ENCODE results near the gene ATAD3A.
"Not testable (repeated sequence)": the region's sequence is repeated elsewhere in the genome, so short reads cannot be mapped to it uniquely, and the experiment has no call there.

The ATAD3A gene

DNA sequence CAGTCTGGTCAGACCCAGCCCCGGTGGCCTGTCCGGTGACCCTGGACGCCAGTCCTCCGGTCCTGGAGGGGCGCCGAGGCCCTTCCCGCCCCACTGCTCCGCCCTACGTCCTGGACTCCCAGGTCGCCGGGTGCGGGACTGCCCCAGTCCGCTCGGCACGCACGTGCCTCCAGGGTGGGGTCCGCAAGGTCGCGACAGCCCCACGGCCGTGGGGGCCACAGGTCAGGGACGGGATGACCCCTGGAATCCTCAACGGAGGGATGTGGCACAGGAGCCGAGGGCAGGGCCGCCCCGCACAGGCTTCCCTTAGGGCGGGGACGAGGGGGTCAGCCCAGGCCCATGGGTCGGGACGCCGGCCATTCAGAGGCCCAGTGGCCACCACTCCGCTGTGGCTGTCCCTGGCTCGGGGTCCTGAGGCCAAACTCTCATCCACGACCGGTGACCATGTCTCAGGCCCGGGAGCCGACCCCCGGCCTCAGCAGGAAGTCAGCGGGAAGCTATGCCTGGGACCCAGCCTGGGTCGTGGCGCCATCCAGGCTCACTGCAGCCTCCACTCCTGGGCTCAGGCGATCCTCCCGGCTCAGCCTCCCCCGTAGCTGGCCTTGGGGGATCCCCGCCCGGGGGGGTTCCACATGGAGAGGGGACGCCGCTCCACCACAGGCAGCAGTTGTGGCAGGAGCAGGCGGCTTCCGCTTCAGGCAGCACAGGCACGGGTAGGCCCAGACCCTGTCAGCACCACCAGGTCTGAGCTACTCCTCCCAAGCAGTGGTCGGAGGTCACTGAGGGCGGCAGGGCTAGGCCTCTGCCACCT lies 29.1 kb downstream of the ATAD3A start:
- DNase-seq = no peak

DNA sequence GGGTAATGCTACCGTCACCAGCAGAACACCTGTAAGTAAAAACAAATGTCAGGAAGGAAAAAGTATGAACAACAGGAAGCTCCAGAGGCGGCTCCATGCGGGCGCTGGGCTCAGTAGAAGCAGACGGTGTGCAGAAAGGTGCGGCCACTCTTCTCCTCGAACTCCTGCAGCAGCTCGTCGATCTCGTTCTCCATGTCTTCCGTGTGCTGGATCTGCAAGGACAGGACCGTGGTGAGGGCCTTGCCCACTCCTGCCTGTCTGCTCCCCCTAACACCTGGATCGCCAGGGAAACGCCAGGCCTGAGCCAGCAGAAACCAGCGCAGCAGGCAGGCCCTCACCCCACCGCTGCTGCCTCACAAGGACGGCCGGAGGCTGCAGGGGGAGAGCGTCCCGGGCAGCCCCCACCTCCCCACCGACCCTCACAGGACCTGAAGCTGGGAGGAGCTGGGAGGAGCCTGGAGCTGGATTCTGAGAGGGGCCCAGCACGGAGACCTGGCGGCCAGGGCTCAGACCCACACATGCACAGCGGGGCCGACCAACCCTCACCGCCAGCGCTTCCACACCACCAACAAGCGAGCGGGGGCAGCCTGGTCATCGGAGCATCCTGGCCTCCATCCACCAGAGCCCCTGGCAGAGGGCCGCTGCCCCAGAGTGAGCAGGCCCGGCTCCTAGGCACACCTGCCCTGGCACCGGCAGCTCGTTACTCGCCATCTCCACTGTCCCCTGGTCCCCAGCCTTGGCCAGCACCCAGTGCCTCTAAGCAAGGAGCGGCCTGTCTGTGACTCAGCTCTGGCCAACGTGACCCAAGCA lies 30.2 kb downstream of the ATAD3A start:
- DNase-seq = no peak

DNA sequence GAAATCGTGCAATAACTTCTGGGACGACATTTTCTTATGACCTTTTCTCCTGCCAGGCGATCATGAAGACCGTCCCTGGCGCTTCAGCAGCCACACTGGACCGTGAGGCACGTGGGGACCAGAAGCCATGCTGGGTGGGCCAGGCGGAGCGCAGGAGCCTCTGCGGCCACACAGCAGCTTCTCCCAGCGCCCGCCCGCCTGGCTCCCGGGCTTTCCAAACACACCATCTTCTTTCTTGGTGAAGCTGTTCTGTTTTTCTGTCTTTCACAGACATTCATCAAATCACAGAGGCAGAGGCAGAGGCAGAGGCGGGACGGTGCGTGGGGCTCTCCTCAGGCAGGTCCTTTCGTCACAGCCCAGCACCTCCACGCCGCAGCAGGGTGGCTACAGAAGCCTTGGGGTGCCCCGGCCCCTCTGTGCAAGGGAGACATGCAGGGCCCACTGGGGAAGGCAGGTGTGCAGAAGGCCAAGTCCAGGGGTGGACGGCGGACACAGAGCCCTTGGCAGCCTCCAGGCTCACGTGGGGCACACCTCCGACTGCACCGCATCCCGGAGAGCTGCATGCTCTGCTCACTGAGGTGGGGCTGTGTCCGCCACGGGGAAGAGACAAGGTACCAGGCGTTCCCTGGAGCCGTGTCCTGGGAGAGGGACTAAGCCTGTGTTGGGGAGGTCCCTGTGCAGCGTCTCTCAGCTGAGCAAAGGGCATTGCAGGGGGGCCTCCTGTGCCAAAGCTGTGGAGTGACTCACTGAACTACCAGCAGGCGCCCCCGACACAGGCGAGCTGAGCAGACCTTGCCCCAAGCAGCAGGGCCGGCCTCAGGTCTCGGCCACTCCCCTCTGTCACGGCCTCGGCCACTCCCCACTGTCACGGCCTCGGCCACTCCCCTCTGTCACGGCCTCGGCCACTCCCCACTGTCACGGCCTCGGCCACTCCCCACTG lies 31.1 kb downstream of the ATAD3A start:
- no peak for DNase-seq

DNA sequence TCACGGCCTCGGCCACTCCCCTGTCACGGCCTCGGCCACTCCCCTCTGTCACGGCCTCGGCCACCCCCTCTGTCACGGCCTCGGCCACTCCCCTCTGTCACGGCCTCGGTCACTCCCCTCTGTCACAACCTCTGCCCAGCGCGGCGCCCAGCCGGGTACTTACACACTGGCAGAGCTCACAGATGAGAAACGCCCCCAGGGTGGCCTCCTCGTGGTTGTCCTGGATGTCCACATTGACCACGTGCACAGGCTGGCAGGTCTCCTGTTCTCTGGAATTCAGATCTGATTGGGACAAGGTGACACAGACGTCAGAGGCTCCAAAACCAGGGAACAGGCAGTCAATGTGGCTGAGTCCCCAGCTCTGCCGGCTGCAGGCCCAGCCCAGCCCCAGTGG lies 31.7 kb downstream of the ATAD3A start:
- DNase-seq = no peak

DNA sequence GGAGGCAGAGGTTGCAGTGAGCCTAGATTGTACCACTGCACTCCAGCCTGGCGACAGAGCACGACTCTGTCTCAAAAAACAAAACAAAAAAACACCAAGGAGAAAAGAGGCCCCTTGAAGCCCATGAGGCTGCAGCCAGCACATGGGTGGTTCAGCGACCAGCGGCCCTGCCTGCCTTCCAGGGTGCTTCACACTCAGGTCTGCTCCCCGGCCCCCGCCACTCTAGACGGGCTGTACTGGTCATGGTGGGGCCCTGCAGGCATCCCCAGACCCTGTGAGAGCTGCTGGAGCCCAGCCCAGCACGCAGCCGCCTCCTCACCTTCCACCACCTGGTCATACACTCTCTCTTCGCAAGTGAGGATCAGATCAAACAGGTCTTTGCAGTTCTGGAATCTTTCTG lies 32.6 kb downstream of the ATAD3A start:
- no peak for DNase-seq

DNA sequence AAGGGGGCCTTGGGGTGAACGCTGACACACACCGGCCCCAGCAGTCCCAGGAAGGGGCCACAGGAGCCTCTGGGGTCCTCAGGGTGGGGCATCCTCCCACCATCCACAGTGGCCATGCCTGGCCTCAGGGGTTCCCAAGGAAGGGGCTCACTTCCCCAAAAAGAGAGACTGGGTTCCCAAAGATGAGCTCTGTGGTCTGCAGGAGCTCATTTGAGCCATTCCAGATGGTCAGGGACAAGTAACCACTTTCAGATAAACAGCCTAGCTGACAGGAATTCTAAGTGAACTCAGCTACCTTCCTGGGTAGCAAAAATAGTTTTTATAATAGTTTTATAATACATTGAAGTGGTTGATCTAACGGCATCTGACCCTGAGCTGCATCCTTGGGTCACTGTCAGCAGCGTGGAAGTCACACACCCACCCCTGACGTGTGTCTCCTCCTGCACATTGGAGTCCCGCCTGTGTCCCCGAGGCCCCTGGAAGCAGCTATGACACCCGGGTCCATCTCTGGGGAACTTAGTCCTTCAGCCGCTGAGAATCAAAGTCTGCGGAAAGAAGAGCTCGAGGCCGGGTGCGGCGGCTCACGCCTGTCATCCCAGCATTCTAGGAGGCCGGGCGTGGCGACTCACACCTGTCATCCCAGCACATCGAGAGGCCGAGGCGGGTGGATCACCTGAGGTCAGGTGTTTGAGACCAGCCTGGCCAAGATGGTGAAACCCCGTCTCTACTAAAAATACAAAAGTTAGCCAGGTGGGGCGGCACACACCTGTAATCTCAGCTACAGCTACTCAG lies 34.2 kb downstream of the ATAD3A start:
- DNase-seq = no peak

DNA sequence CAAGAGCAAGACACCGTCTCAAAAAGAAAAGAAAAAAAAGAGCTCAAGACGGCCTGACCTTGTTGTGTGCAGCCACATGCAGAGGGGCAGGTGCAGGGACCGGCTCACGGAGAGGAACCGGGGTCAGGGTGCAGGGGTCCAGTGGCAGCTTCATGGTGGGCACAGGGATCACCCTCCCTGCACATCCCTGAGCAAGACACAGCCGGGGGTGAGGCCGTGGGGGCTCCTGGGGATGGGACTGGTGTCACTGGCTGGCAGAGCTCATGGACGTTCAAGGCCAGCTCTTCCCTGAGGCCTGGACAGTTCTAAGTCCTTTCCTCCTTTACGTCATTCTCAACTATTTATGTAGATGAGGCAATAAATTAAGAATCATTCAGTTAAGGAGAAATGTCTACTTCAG lies 35.0 kb downstream of the ATAD3A start:
- no peak for DNase-seq

DNA sequence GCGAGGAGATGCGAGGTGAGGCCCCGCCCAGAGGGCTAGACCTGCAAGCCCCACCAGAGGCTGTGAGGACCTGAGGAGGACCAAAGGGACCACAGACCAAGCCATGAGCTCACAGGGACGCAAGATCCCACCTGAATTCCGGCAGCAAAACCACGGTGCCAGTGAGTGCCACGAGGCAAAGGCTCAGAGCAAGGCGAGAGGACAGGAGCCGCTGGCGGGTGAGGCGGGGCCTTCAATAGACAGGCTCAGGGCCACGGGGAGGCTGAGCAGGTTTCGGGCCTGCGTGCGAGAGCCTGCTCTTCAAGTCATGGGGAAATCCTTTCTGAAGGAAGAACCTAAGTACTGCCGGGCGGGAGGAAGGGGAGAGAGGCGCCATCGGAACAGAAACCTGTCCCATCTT lies 35.5 kb downstream of the ATAD3A start:
- no peak for DNase-seq

DNA sequence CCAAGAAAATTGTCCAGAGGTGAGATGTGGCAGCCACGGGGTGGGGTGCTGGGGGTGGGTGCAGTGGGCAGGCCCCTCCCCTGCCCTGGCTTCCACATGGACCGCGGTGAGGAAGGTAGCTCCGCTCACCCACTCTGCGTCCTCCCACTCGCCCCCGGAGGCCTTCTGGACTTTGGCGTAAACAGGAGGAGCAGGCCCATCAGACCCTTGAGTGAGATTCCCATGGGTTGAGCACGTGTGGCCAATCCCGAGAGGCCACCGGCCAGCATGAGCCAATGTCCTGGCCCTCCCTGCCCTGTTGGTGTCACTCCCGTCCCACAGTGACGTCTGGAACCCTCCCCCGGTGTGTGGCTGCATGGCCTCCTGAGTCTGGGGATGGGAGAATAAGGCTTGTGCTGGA lies 36.6 kb downstream of the ATAD3A start:
- DNase-seq = no peak

DNA sequence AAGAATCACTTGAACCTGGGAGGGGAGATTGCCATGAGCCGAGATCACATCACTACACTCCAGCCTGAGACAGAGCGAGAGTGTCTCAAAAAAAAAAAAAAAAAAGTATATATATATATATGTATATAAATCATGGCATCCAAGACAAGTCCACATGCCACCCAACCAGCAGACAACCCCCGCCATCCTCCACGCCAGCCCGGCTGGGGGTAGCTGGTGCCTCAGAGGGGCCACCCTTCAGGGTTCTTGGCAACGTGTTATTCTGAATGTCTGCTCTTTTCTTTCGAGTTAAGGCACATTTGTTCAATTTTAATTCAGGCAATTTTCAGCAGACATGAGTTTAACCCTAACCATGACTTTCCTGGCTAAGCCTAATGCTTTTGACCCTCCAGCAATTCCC lies 38.1 kb downstream of the ATAD3A start:
- no peak for DNase-seq

DNA sequence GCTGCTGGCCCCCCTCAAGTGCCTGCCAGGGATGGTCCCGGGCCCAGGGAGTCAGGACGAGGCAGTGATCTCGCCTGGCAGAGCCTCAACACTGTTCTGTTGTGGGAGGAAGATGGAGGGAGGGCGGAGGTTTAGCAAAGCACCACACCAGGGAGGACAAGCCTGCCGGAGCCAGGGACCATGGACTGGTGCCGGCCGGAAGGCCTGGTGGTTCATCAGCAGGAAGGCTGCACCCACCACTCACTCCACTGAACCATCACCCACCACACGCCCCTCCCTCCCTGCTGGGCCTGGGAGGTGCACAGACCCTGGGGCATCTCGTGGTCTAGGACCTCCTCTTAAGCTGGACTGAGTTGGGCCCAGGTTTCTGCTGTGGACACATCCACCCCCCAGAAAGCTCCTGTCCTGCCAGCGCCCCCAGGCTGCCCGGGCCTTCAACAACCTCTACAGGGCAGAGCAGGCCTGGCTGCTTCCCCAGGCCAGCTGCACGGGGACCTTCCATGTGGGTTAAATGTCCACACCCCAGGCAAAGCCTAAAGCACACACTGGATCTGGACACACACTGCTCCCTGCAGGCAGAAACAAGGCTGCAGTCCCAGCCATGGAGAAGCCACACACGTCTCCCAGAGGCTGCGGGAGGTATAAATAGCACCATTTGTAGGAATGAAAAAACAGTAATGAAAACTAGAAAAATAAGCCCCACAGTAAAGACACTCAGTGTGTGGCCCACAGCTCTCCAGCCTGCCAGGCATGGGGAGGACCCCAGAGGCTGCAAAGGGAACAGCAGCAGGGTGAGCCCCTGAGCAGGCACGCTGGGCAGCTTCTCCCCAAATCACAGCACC lies 38.9 kb downstream of the ATAD3A start:
- peak; percentile 28 to 37 for DNase-seq

DNA sequence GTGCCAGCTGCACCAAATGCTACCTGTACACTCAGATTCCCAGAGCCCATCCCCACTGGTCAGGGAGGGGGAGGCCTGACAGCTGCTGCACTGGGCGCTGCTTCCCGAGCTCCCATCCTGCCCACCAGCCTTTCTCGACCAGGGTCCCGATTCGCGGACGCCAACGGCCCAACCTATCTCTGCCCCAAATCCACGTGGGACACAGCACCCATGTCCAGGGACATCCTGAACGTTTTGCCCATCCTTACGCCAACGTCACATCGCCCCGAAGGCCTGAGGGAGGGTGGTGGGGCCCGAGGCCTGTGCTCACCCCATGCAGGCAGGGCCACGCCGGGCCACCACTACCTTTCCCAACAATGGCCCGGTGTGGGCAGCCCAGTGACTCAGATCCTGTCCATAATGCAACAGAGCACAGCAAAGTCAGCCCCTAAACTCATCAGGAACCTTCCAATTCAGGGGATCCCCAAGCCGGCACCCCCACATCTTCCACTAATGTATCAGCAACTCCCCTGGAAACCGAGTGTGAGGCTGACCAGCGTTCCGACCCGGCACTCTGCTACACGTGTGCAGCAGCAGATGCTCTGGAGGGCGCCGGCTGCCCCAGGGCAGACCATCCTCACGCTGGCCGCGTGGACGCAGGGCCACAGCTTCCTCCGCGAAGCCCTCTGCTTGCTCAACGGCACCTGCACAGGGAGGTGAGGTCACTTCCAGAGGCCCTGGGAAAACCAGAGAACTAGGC lies 39.7 kb downstream of the ATAD3A start:
- DNase-seq = no peak

DNA sequence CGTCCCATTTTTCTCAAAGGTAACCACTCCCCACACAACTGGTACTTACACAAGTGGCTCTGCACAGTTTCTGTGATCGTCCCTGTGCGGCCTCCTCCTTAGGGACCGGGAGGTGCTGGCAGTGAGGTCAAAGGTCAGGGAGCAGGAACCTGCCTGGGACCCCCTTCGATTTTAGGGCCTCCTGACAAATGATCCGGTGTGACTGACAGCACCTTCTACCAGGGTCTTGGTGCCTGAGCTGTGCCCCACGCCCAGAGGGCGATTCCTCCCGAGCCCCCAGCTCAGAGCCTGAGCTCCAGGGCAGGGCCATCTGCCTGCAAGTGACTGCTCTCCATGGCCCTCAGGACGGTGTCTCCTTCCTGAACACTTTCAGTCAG lies 40.3 kb downstream of the ATAD3A start:
- no peak for DNase-seq

DNA sequence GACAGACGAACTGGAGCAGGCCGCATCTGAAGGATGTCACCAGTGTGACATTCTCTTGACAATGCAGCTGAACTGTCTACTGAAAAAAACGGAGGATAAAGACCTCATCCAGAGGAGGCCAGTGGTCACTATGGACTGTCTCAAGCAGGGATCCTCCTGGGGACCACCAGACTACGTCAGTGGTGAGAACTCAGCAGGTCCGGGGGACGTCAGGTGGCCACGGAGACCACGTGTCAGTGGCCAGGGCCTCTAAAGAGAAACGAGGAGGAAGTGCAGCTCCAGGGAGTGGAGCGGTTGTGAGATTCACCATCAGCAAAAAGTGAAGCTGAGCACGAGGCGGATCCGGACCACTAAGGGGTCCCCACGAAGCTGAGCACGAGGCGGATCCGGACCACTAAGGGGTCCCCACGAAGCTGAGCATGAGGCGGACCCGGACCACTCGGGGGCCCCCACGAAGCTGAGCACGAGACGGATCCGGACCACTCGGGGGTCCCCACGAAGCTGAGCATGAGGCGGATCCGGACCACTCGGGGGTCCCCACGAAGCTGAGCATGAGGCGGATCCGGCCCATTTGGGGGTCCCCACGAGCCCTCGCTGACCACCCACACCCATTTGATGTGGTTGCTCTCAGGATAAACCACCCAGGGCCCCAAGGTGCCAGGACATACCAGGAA lies 42.0 kb downstream of the ATAD3A start:
- DNase-seq = no peak

DNA sequence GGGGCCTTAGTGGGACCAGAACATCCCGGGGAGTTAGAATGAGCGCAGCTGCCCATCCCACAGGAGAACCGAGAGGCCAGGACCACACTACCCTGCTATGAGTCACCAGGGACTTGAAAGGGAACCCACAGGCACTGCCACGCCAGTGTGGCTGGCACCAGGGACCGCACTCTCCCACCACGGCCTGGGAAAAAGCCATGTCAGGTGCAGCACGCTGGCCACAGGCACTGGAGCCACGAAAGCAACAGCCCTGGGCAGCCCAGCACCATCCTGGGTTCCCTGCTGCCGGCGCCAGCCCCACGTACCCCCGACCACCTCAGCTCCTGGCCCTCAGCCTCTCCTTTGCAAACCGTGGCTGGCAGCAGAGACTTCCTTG lies 42.6 kb downstream of the ATAD3A start:
- DNase-seq = no peak

DNA sequence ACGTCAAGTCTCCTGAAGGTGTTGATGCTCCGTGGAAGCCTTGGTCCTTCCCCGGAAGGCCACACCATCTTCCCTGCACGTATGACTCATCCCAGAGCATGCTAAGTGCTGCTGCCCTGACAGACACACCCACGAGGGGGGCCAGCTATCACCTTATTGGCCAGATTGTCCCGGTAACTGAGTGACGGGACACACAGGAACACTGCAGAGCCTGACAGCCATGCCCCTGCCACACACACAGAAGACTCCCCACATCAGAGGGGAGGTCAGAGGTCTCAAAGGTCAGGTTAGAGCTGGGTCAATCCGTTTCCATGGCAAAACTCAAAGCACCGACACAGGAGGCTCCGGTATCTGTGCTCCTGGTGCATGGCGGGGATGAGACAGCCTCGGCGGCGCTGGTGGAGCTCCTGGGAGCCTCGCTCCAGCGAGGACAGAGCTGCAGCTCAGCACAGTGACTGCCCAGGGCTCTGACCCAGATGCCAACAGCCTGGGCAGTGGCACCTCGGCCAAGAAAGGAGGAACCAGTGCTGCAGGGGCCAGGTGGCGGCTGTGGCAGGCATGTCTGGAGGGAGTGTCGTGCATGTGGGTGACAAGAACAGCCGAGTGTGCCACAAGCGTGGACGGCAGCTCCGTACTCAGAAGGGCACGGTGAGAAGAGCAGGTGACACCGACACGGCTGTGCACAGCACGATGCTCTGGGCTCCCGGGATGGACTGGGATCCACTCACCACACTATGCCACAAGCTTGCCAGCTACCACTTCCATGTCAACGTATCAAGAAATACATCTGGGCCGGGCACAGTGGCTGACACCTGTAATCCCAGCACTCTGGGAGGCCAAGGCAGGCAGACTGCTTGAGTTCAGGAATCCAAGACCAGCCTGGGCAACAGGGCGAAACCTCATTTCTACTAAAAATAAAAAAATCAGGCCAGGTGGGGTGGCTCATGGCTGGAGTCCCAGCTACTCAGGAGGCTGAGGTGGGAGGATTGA lies 43.3 kb downstream of the ATAD3A start:
- DNase-seq = no peak

DNA sequence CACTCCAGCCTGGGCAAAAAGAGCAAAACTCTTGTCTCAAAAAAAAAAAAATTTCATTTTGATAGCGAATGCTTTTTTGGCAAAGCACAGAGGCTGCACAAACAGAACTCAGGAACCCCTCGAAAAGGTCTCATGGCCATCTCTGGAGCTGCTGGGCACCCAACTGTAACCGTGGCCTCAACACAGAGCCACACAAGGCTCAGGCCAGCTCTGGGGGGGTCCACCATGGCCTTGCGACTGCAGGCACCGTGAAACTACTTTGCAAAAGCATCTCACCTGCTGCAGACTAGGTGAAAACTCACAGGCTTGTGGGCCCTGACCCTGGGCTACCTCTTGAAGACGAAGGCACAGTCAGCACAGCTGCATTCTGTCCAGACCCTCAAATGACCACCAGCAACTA lies 44.5 kb downstream of the ATAD3A start:
- no peak for DNase-seq

DNA sequence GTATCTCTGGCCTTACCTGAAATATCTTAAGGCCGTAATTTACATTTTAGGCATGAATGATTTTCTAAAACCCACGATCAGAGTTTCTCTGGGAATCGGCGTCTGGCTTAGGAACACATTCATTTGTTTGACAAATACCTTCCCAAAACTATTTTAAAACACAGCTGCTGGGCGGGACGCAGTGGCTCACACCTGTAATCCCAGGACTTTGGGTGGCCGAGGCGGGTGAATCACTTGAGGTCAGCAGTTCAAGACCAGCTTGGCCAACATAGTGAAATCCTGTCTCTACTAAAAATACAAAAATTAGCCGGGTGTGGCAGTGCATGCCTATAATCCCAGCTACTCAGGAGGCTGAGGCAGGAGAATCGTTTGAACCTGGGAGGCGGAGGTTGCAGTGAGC lies 45.0 kb downstream of the ATAD3A start:
- DNase-seq = not testable (repeated sequence)

DNA sequence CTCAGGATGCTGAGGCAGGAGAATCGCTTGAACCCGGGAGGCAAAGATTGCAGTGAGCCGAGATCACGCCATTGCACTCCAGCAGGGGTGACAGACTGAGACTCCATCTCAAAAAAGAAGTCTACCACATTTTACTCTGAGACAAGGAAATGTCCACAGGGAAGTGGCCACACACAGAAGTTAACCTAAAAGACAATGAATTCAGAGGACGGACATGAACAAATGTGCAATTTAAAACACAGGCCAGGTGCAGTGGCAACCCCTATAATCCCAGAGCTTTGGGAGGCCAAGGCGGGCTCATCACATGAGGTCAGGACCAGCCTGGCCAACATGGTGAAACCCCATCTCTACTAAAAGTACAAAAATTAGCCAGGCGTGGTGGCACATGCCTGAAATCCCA lies 45.7 kb downstream of the ATAD3A start:
- DNase-seq = not testable (repeated sequence)

Measured in Kasumi-1 (cell line).